Activated T-cell treated with anti-CD3 and anti-CD28 coated beads for 24 hours (primary cell): ENCODE results near the gene PCDHB15.
"Not testable (repeated sequence)": the region's sequence is repeated elsewhere in the genome, so short reads cannot be mapped to it uniquely, and the experiment has no call there.

ENCODE experiments used
- DNase-seq: peaks from one replicate; pipeline ENCODE4 v3.0.0-alpha.2; 2020; ENCODE audit warnings: low read depth

PCDHB15 gene

GRCh38 chr5:141247434-141247833, 2.2 kb downstream of the PCDHB15 start:
- DNase-seq, result not testable (repeated sequence)

GRCh38 chr5:141250576-141250975, 5.4 kb downstream of the PCDHB15 start:
- DNase-seq, result no peak

- no peak for DNase-seq
These were observed 13.3 kb downstream of the PCDHB15 start for GRCh38 chr5:141258464-141258863.

- DNase-seq, result no peak
These were observed 13.8 kb downstream of the PCDHB15 start for GRCh38 chr5:141258948-141259347.

- DNase-seq, result no peak
These were observed 15.5 kb downstream of the PCDHB15 start for GRCh38 chr5:141260458-141261237.

GRCh38 chr5:141261238-141261546, 16.0 kb downstream of the PCDHB15 start:
- no peak for DNase-seq

- no peak for DNase-seq
These were observed 24.0 kb downstream of the PCDHB15 start for GRCh38 chr5:141269195-141269594.

- no peak for DNase-seq
These were observed 27.7 kb downstream of the PCDHB15 start for GRCh38 chr5:141272906-141273305.

- DNase-seq, result no peak
These were observed 53.2 kb downstream of the PCDHB15 start for GRCh38 chr5:141298376-141298775.
